GM12878 (cell line): ENCODE results near the gene NUDCD3.

Source experiments
- BHLHE40 ChIP-seq, 2 experiments: fragments of 450-650 bp in 1 of 2; IDR thresholded peaks; 2 replicates each; pipeline ENCODE4 v1.6.1; 2011 to 2017; ENCODE audit warnings: low read depth in 2 of 2, borderline replicate concordance in 1 of 2, improper control_type of control experiment in 1 of 2, low read length in 1 of 2, mild to moderate bottlenecking in 1 of 2
- EZH2 ChIP-seq: IDR thresholded peaks from 2 replicates; pipeline ENCODE4 v1.6.1; 2012; ENCODE audit warnings: low read depth, mild to moderate bottlenecking, control low read depth, inconsistent platforms, low read length, borderline replicate concordance; ENCODE audit not compliant: control insufficient read depth
- IKZF1 ChIP-seq: fragments of 450-650 bp; conservative IDR thresholded peaks from 2 replicates; pipeline ENCODE4 v1.6.1; 2017; ENCODE audit warnings: antibody characterized with exemption, mild to moderate bottlenecking
- JUND ChIP-seq: IDR thresholded peaks from 2 replicates; pipeline ENCODE4 v1.6.1; 2012; ENCODE audit warnings: low read depth, mild to moderate bottlenecking, low read length, improper control_type of control experiment, moderate library complexity
- NFYB ChIP-seq: IDR thresholded peaks from 2 replicates; pipeline ENCODE4 v1.6.1; 2011; ENCODE audit warnings: low read depth, mild to moderate bottlenecking, low read length, improper control_type of control experiment, moderate library complexity; ENCODE audit not compliant: insufficient read depth
- NR2C1 ChIP-seq: fragments of 450-650 bp; IDR thresholded peaks from 2 replicates; pipeline ENCODE4 v1.6.1; 2017; ENCODE audit warnings: antibody characterized with exemption, mild to moderate bottlenecking, moderate library complexity
- POLR2A ChIP-seq: IDR thresholded peaks from 2 replicates; pipeline ENCODE4 v1.6.1; 2011; ENCODE audit warnings: low read depth, mild to moderate bottlenecking, low read length
- YY1 ChIP-seq: IDR thresholded peaks from 2 replicates; pipeline ENCODE4 v1.6.1; 2011; ENCODE audit warnings: low read depth, mild to moderate bottlenecking, low read length
- TF ChIP-seq, protein P1 (sequence below), 3 experiments: IDR thresholded peaks in 2 of 3; conservative IDR thresholded peaks in 1 of 3; 2 replicates each; pipeline ENCODE4 v1.5.1; 2011; ENCODE audit warnings: low read depth in 3 of 3, low read length in 3 of 3, mild to moderate bottlenecking in 3 of 3, control low read depth in 2 of 3, moderate library complexity in 2 of 3, inconsistent platforms in 1 of 3, mixed read lengths in 1 of 3; ENCODE audit not compliant: control insufficient read depth in 2 of 3, insufficient read depth in 1 of 3; ENCODE audit errors: extremely low read depth in 1 of 3
- TF ChIP-seq, protein P2 (sequence below): IDR thresholded peaks from 2 replicates; pipeline ENCODE4 v1.6.1; 2012; ENCODE audit warnings: low read depth, low read length, improper control_type of control experiment

DNA sequence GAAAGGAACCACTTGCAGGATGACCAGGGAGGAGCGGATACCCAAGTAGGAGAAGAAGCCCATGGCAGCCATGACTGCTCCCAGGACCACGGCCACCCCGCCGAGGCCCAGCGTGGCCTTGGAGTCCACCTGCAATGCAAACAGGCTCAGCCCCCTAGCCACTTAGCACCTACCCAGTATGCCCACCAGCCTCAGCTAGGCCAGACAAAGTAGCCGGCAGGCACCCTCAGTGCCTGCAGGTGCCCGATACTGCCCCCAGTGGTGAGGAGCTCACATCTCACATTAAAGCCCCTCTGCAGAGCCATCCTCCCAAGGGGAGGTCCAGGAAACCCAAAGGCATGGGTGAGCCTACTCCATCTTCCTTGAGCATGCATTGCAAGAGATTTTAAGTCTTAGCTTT lies 44.0 kb upstream of the NUDCD3 start:
- TF ChIP-seq, protein P1, sequence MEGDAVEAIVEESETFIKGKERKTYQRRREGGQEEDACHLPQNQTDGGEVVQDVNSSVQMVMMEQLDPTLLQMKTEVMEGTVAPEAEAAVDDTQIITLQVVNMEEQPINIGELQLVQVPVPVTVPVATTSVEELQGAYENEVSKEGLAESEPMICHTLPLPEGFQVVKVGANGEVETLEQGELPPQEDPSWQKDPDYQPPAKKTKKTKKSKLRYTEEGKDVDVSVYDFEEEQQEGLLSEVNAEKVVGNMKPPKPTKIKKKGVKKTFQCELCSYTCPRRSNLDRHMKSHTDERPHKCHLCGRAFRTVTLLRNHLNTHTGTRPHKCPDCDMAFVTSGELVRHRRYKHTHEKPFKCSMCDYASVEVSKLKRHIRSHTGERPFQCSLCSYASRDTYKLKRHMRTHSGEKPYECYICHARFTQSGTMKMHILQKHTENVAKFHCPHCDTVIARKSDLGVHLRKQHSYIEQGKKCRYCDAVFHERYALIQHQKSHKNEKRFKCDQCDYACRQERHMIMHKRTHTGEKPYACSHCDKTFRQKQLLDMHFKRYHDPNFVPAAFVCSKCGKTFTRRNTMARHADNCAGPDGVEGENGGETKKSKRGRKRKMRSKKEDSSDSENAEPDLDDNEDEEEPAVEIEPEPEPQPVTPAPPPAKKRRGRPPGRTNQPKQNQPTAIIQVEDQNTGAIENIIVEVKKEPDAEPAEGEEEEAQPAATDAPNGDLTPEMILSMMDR (IDR thresholded peaks at IDR 0.05 in 2 of 3, conservative IDR thresholded peaks at IDR 0.05 in 1 of 3; ENCODE audit: control insufficient read depth in 2 of 3, extremely low read depth in 1 of 3, insufficient read depth in 1 of 3, low read depth in 3 of 3, low read length in 3 of 3): peak; percentile 61 to 89 (median 78)
- TF ChIP-seq NFYB: no peak
- TF ChIP-seq NR2C1: no peak
- TF ChIP-seq, protein P2, sequence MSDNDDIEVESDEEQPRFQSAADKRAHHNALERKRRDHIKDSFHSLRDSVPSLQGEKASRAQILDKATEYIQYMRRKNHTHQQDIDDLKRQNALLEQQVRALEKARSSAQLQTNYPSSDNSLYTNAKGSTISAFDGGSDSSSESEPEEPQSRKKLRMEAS: no peak
- TF ChIP-seq JUND: no peak
- TF ChIP-seq EZH2: no peak
- TF ChIP-seq BHLHE40 (IDR thresholded peaks at IDR 0.05; ENCODE audit: borderline replicate concordance in 1 of 2, low read depth in 2 of 2, low read length in 1 of 2): no peak
- TF ChIP-seq IKZF1: no peak
- TF ChIP-seq POLR2A: no peak
- 0 out of 2 replicates have a peak, but pooled peaks have one; percentile 40 for TF ChIP-seq YY1
